IMR-90 (cell line): Measurements from ENCODE around the gene LEMD3. TPM values are rescaled to one million over a fixed set of nuclear protein-coding genes. Genes with fewer than 3 reads are reported as not detected.

Experiments
- ATAC-seq: fragments of 200-7000 bp; cut with Tn5 transposase; 2 replicates; pipeline ENCODE4 v1.9.1; 2020; ENCODE audit warnings: low read depth, mild to moderate bottlenecking, moderate library complexity
- BruUV-seq: library from RNA; stranded (reverse); fragments of 400-500 nt; replicated peaks from 2 replicates; lab custom pipeline; 2021; lab: Mats Ljungman, UMichigan
- CTCF ChIA-PET: fragments of 300-600 bp; formaldehyde crosslinking; extraction: SDS; loops from one replicate; lab custom pipeline; 2021; ENCODE audit warnings: antibody characterized with exemption; lab: Yijun Ruan, JAX
- POLR2A ChIA-PET: fragments of 300-600 bp; sonication (Branson Sonifier 250); formaldehyde crosslinking; loops from one replicate; lab custom pipeline; 2022; ENCODE audit warnings: antibody characterized with exemption; ENCODE audit not compliant: unreplicated experiment; lab: Charles Lee
- DNase-seq: peaks from one replicate; pipeline ENCODE4 v3.0.0; 2013
- H2AFZ ChIP-seq: replicated peaks from 2 replicates; pipeline ENCODE3; 2013; ENCODE audit warnings: low read length, mild to moderate bottlenecking; ENCODE audit not compliant: poor library complexity
- H2AK5ac ChIP-seq: 2 replicates; pipeline ENCODE4 v1.6.1; 2013; ENCODE audit warnings: low read depth, low read length, inconsistent platforms
- H2AK9ac ChIP-seq: replicated peaks from 2 replicates; pipeline ENCODE3; 2013; ENCODE audit warnings: mild to moderate bottlenecking, low read depth, low read length, moderate library complexity; ENCODE audit not compliant: poor library complexity
- H2BK120ac ChIP-seq: 2 replicates; pipeline ENCODE4 v1.6.1; 2013; ENCODE audit warnings: low read depth, low read length, inconsistent platforms
- H2BK15ac ChIP-seq: 3 replicates; pipeline ENCODE4 v1.6.1; 2013; ENCODE audit warnings: low read depth, low read length, inconsistent platforms
- H2BK20ac ChIP-seq: 2 replicates; pipeline ENCODE4 v1.6.1; 2013; ENCODE audit warnings: low read depth, mild to moderate bottlenecking, inconsistent platforms, low read length, moderate library complexity
- H2BK5ac ChIP-seq: 2 replicates; pipeline ENCODE4 v1.6.1; 2013; ENCODE audit warnings: mild to moderate bottlenecking, low read depth, low read length, inconsistent platforms; ENCODE audit not compliant: poor library complexity, severe bottlenecking
- H3K14ac ChIP-seq: replicated peaks from 2 replicates; pipeline ENCODE4 v1.6.1; 2013; ENCODE audit warnings: low read depth, low read length, inconsistent platforms
- H3K18ac ChIP-seq: 2 replicates; pipeline ENCODE4 v1.6.1; 2013; ENCODE audit warnings: low read depth, low read length, control low read depth
- H3K23ac ChIP-seq: 2 replicates; pipeline ENCODE4 v1.6.1; 2013; ENCODE audit warnings: low read depth, low read length, inconsistent platforms
- H3K27ac ChIP-seq: 2 replicates; pipeline ENCODE4 v1.5.1; 2013; ENCODE audit warnings: mild to moderate bottlenecking, control low read depth, low read length; ENCODE audit not compliant: insufficient read depth
- H3K27me3 ChIP-seq: 2 replicates; pipeline ENCODE4 v1.6.1; 2013; ENCODE audit warnings: low read length; ENCODE audit not compliant: control insufficient read depth, insufficient read depth
- H3K36me3 ChIP-seq: 2 replicates; pipeline ENCODE4 v1.6.1; 2013; ENCODE audit warnings: low read length, mixed read lengths; ENCODE audit not compliant: control insufficient read depth, insufficient read depth
- H3K4ac ChIP-seq: 2 replicates; pipeline ENCODE4 v1.6.1; 2013; ENCODE audit warnings: low read depth, low read length, inconsistent platforms
- H3K4me1 ChIP-seq: 2 replicates; pipeline ENCODE4 v1.6.1; 2013; ENCODE audit warnings: low read length, mixed read lengths; ENCODE audit not compliant: control insufficient read depth, insufficient read depth
- H3K4me2 ChIP-seq: 2 replicates; pipeline ENCODE4 v1.6.1; 2013; ENCODE audit warnings: low read depth, mild to moderate bottlenecking, control low read depth, low read length, moderate library complexity
- H3K4me3 ChIP-seq: 2 replicates; pipeline ENCODE4 v1.5.1; 2013; ENCODE audit warnings: low read depth, mild to moderate bottlenecking, control low read depth, low read length, moderate library complexity; ENCODE audit not compliant: insufficient read depth
- H3K56ac ChIP-seq: 2 replicates; pipeline ENCODE4 v1.6.1; 2013; ENCODE audit warnings: low read length, inconsistent platforms; ENCODE audit not compliant: insufficient read depth; ENCODE audit errors: extremely low read depth
- H3K79me1 ChIP-seq, 2 experiments: 2 replicates each; pipeline ENCODE4 v1.6.1; 2013; ENCODE audit warnings: low read length in 2 of 2, inconsistent platforms in 1 of 2, low read depth in 1 of 2
- H3K9ac ChIP-seq: 2 replicates; pipeline ENCODE4 v1.6.1; 2013; ENCODE audit warnings: low read depth, low read length, control low read depth
- H3K9me1 ChIP-seq: 2 replicates; pipeline ENCODE4 v1.6.1; 2013; ENCODE audit warnings: low read length, inconsistent platforms; ENCODE audit not compliant: insufficient read depth
- H3K9me3 ChIP-seq: 2 replicates; pipeline ENCODE4 v1.6.1; 2013; ENCODE audit warnings: low read length; ENCODE audit not compliant: control insufficient read depth, insufficient read depth
- H4K20me1 ChIP-seq: 2 replicates; pipeline ENCODE4 v1.6.1; 2013; ENCODE audit warnings: low read length, inconsistent platforms; ENCODE audit not compliant: insufficient read depth
- H4K5ac ChIP-seq: 2 replicates; pipeline ENCODE4 v1.6.1; 2013; ENCODE audit warnings: mild to moderate bottlenecking, low read depth, low read length, control low read depth
- H4K8ac ChIP-seq, 2 experiments: 2 replicates each; pipeline ENCODE4 v1.6.1; 2013; ENCODE audit warnings: low read depth in 2 of 2, low read length in 2 of 2, control low read depth in 1 of 2, inconsistent platforms in 1 of 2
- H4K91ac ChIP-seq: 2 replicates; pipeline ENCODE4 v1.6.1; 2013; ENCODE audit warnings: low read depth, low read length, inconsistent platforms; ENCODE audit not compliant: insufficient read depth
- BHLHE40 ChIP-seq: fragments of 150-350 bp; IDR thresholded peaks from 2 replicates; pipeline ENCODE4 v1.6.1; 2016; ENCODE audit warnings: mild to moderate bottlenecking, low read depth, low read length
- CEBPB ChIP-seq: IDR thresholded peaks from 2 replicates; pipeline ENCODE4 v1.6.1; 2012; ENCODE audit warnings: low read depth, low read length, improper control_type of control experiment
- CHD1 ChIP-seq: IDR thresholded peaks from 2 replicates; pipeline ENCODE4 v1.6.1; 2012; ENCODE audit warnings: low read depth, low read length, improper control_type of control experiment
- CTCF ChIP-seq: conservative IDR thresholded peaks from 2 replicates; pipeline ENCODE4 v1.5.1; 2012; ENCODE audit warnings: mild to moderate bottlenecking, low read depth, low read length, improper control_type of control experiment
- FOS ChIP-seq: fragments of 150-350 bp; IDR thresholded peaks from 2 replicates; pipeline ENCODE4 v1.6.1; 2016; ENCODE audit warnings: low read depth, low read length
- MAFK ChIP-seq: IDR thresholded peaks from 2 replicates; pipeline ENCODE4 v1.6.1; 2012; ENCODE audit warnings: low read depth, low read length, improper control_type of control experiment
- MAZ ChIP-seq: IDR thresholded peaks from 2 replicates; pipeline ENCODE4 v1.6.1; 2012; ENCODE audit warnings: low read depth, mild to moderate bottlenecking, low read length, improper control_type of control experiment, moderate library complexity, borderline replicate concordance
- MXI1 ChIP-seq: IDR thresholded peaks from 2 replicates; pipeline ENCODE4 v1.6.1; 2012; ENCODE audit warnings: low read depth, mild to moderate bottlenecking, low read length, moderate library complexity, borderline replicate concordance
- NFE2L2 ChIP-seq: fragments of 150-350 bp; IDR thresholded peaks from 2 replicates; pipeline ENCODE4 v1.6.1; 2016; ENCODE audit warnings: low read depth, mild to moderate bottlenecking, low read length
- POLR2A ChIP-seq: IDR thresholded peaks from 2 replicates; pipeline ENCODE4 v1.6.1; 2012; ENCODE audit warnings: mild to moderate bottlenecking, low read depth, low read length
- RAD21 ChIP-seq: IDR thresholded peaks from 2 replicates; pipeline ENCODE4 v1.6.1; 2012; ENCODE audit warnings: low read length, improper control_type of control experiment
- RCOR1 ChIP-seq: IDR thresholded peaks from 2 replicates; pipeline ENCODE4 v1.6.1; 2012; ENCODE audit warnings: mild to moderate bottlenecking, low read length, improper control_type of control experiment; ENCODE audit not compliant: insufficient replicate concordance
- RFX5 ChIP-seq: IDR thresholded peaks from 2 replicates; pipeline ENCODE4 v1.8.0; 2012; ENCODE audit warnings: low read depth, mild to moderate bottlenecking, low read length, moderate library complexity
- SMC3 ChIP-seq: fragments of 150-350 bp; IDR thresholded peaks from 2 replicates; pipeline ENCODE4 v1.6.1; 2016; ENCODE audit warnings: low read depth, mild to moderate bottlenecking, antibody characterized with exemption, low read length, moderate library complexity
- USF2 ChIP-seq: fragments of 150-350 bp; IDR thresholded peaks from 2 replicates; pipeline ENCODE4 v1.6.1; 2017; ENCODE audit warnings: mild to moderate bottlenecking, antibody characterized with exemption, low read length, low read depth
- dilution Hi-C: fragments of 300-500 bp; cut with HindIII; formaldehyde crosslinking; loops from one replicate; pipeline ENCODE4 v1.14.3; 2018; ENCODE audit warnings: low sequenced_read_pairs; ENCODE audit not compliant: unreplicated experiment
- in situ Hi-C: fragments of 300-500 bp; cut with MboI; formaldehyde crosslinking; loops from 3 replicates; pipeline ENCODE4 v1.14.3; 2019; ENCODE audit warnings: low sequenced_read_pairs, inconsistent platforms, mixed read lengths
- intact Hi-C: fragments of 100-400 bp; cut with micrococcal nuclease; formaldehyde crosslinking; loops from 2 replicates; pipeline ENCODE4 v1.10.0; 2022
- polyA plus RNA-seq, 3 experiments: library from polyadenylated mRNA; depleted of rRNA; stranded (reverse); fragments of >200 nt; gene quantifications; 2 replicates each; pipeline ENCODE4 v1.2.3, GENCODE V29; 2012; ENCODE audit warnings: low replicate concordance in 1 of 3
- total RNA-seq: library from RNA; depleted of rRNA; stranded (reverse); fragments of >200 nt; gene quantifications from 2 replicates; pipeline ENCODE4 v1.2.3, GENCODE V29; 2012
- TF ChIP-seq, protein P1 (sequence below): fragments of 150-350 bp; IDR thresholded peaks from 2 replicates; pipeline ENCODE4 v1.6.1; 2016; ENCODE audit warnings: low read depth, mild to moderate bottlenecking, low read length, moderate library complexity, borderline replicate concordance

The LEMD3 gene
- total and polyA plus RNA-seq, 2 of the 4 experiments (the other 2 are of a cell fraction), result 5.5 to 9.9 TPM

GRCh38 chr12:65152012-65152411 lies 17.4 kb upstream of the LEMD3 start:
- no peak overlapping the region for H2AK9ac ChIP-seq
- H2AK5ac ChIP-seq, result no peak overlapping the region
- H2BK20ac ChIP-seq, result no peak overlapping the region
- ChIA-PET POLR2A (no interaction called here), CTCF (no interaction called here)
- no peaks in the 10 kb centered on the region for H3K4me1 ChIP-seq
- H4K20me1 ChIP-seq, result no peaks in the 10 kb centered on the region
- H3K9me3 ChIP-seq, result no peaks in the 10 kb centered on the region
- no peak overlapping the region for H3K18ac ChIP-seq
- H4K8ac ChIP-seq, result no peak overlapping the region
- TF ChIP-seq FOS (no peak), SMC3 (no peak), NFE2L2 (no peak), CTCF (no peak), RAD21 (no peak), MAZ (no peak), MXI1 (no peak), RCOR1 (no peak), BHLHE40 (no peak), RFX5 (no peak), USF2 (no peak), MAFK (no peak), CHD1 (no peak), CEBPB (no peak), POLR2A (no peak)
- TF ChIP-seq, protein P1, sequence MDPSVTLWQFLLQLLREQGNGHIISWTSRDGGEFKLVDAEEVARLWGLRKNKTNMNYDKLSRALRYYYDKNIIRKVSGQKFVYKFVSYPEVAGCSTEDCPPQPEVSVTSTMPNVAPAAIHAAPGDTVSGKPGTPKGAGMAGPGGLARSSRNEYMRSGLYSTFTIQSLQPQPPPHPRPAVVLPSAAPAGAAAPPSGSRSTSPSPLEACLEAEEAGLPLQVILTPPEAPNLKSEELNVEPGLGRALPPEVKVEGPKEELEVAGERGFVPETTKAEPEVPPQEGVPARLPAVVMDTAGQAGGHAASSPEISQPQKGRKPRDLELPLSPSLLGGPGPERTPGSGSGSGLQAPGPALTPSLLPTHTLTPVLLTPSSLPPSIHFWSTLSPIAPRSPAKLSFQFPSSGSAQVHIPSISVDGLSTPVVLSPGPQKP, result no peak
- dilution Hi-C loops (no loop called here), in situ Hi-C loops (no loop called here), intact Hi-C loops (no loop called here)
- peaks cover 12% of the 10 kb centered on the region; the same call in 1 of the 2 replicates for H3K27me3 ChIP-seq
- no peak overlapping the region for H3K14ac ChIP-seq
- no peak overlapping the region for H2BK120ac ChIP-seq
- H3K23ac ChIP-seq, result no peak overlapping the region
- no peaks in the 10 kb centered on the region for H3K79me1 ChIP-seq
- H3K4ac ChIP-seq, result no peak overlapping the region
- H2BK5ac ChIP-seq, result no peak overlapping the region
- H3K56ac ChIP-seq, result no peak overlapping the region
- no peaks in the 10 kb centered on the region for H3K9me1 ChIP-seq
- no peaks in the 10 kb centered on the region for H3K36me3 ChIP-seq
- H3K4me3 ChIP-seq, result no peak overlapping the region
- no peak overlapping the region for H2AFZ ChIP-seq
- no peak overlapping the region for H4K91ac ChIP-seq
- no peak overlapping the region for H4K5ac ChIP-seq
- H3K4me2 ChIP-seq, result no peak overlapping the region
- H3K27ac ChIP-seq, result no peak overlapping the region
- no peak for ATAC-seq
- no peak overlapping the region for H2BK15ac ChIP-seq
- BruUV-seq, result no TSS peak
- DNase-seq, result no peak
- H3K9ac ChIP-seq, result no peak overlapping the region
